Neural cell (in vitro differentiated cells): Measurements from ENCODE around the gene CDK9. TPM values are rescaled to one million over a fixed set of nuclear protein-coding genes. Genes with fewer than 3 reads are reported as not detected.

Experiments
- H2AFZ ChIP-seq: fragments of 200-600, 300-800 bp; sonication (generic), shearing (Covaris generic); 2 replicates; pipeline ENCODE4 v1.6.0; 2014; ENCODE audit warnings: low read depth, mild to moderate bottlenecking, antibody characterized with exemption, low read length, moderate library complexity
- H3F3A ChIP-seq: fragments of 200-600 bp; shearing (Covaris generic); 2 replicates; pipeline ENCODE4 v1.6.1; 2016; ENCODE audit warnings: mild to moderate bottlenecking, moderate library complexity, mixed read lengths, antibody characterized with exemption, low read length; ENCODE audit not compliant: insufficient read depth, poor library complexity, severe bottlenecking
- H3K27ac ChIP-seq: fragments of 200-600, 300-800 bp; sonication (generic), shearing (Covaris generic); 2 replicates; pipeline ENCODE4 v1.5.1; 2014; ENCODE audit warnings: mild to moderate bottlenecking, low read length, moderate library complexity
- H3K27me3 ChIP-seq: fragments of 300-800, 200-600 bp; sonication (generic), shearing (Covaris generic); 2 replicates; pipeline ENCODE4 v1.6.0; 2014; ENCODE audit warnings: mild to moderate bottlenecking, low read depth, low read length, moderate library complexity; ENCODE audit not compliant: insufficient read depth
- H3K36me3 ChIP-seq: fragments of 300-800, 200-600 bp; sonication (generic), shearing (Covaris generic); 2 replicates; pipeline ENCODE4 v1.5.1; 2014; ENCODE audit warnings: mild to moderate bottlenecking, antibody characterized with exemption, low read length, moderate library complexity; ENCODE audit not compliant: insufficient read depth
- H3K4me2 ChIP-seq: fragments of 300-800, 200-600 bp; sonication (generic), shearing (Covaris generic); 2 replicates; pipeline ENCODE4 v1.6.0; 2014; ENCODE audit warnings: mild to moderate bottlenecking, low read length
- H3K4me3 ChIP-seq: fragments of 300-800, 200-600 bp; sonication (generic), shearing (Covaris generic); 2 replicates; pipeline ENCODE4 v1.5.1; 2014; ENCODE audit warnings: mild to moderate bottlenecking, low read length, moderate library complexity
- H3K79me2 ChIP-seq: fragments of 200-600 bp; shearing (Covaris generic); replicated peaks from 2 replicates; pipeline ENCODE4 v1.6.0; 2014; ENCODE audit warnings: mild to moderate bottlenecking, low read length, moderate library complexity; ENCODE audit not compliant: insufficient read depth
- H3K9ac ChIP-seq: fragments of 300-800, 200-600 bp; sonication (generic), shearing (Covaris generic); 2 replicates; pipeline ENCODE4 v1.6.1; 2016; ENCODE audit warnings: mild to moderate bottlenecking, low read length, mixed read lengths
- H3K9me2 ChIP-seq: fragments of 200-600 bp; shearing (Covaris generic); 2 replicates; pipeline ENCODE4 v1.6.1; 2016; ENCODE audit warnings: mild to moderate bottlenecking, low read length, mixed read lengths; ENCODE audit not compliant: insufficient read depth
- H3K9me3 ChIP-seq: fragments of 200-600, 300-800 bp; sonication (generic), shearing (Covaris generic); 2 replicates; pipeline ENCODE4 v1.6.1; 2016; ENCODE audit warnings: mild to moderate bottlenecking, mixed run types, low read length, moderate library complexity, mixed read lengths
- H4K20me1 ChIP-seq: fragments of 200-600 bp; shearing (Covaris generic); 2 replicates; pipeline ENCODE4 v1.6.1; 2016; ENCODE audit warnings: mild to moderate bottlenecking, mixed run types; ENCODE audit not compliant: insufficient read depth
- EP300 ChIP-seq: fragments of 450-650 bp; conservative IDR thresholded peaks from 2 replicates; pipeline ENCODE4 v1.6.1; 2014; ENCODE audit warnings: antibody characterized with exemption, mild to moderate bottlenecking, moderate library complexity; ENCODE audit not compliant: poor library complexity, severe bottlenecking
- EZH2 ChIP-seq: fragments of 200-600, 300-800 bp; shearing (Covaris generic), sonication (generic); IDR thresholded peaks from 2 replicates; pipeline ENCODE4 v1.6.1; 2014; ENCODE audit warnings: antibody characterized with exemption, low read length, borderline replicate concordance, mild to moderate bottlenecking; ENCODE audit not compliant: insufficient read depth, poor library complexity, severe bottlenecking
- MXI1 ChIP-seq: fragments of 450-650 bp; conservative IDR thresholded peaks from 2 replicates; pipeline ENCODE4 v1.6.1; 2014; ENCODE audit warnings: antibody characterized with exemption, mild to moderate bottlenecking; ENCODE audit not compliant: poor library complexity, severe bottlenecking
- POLR2AphosphoS5 ChIP-seq: IDR thresholded peaks from 2 replicates; pipeline ENCODE4 v1.6.1; 2012
- RAD21 ChIP-seq: fragments of 450-650 bp; conservative IDR thresholded peaks from 2 replicates; pipeline ENCODE4 v1.6.1; 2014; ENCODE audit warnings: antibody characterized with exemption, mild to moderate bottlenecking, moderate library complexity
- SMC3 ChIP-seq: fragments of 450-650 bp; conservative IDR thresholded peaks from 2 replicates; pipeline ENCODE4 v1.6.1; 2014; ENCODE audit warnings: antibody characterized with exemption, mild to moderate bottlenecking, moderate library complexity; ENCODE audit not compliant: poor library complexity
- TAF1 ChIP-seq: IDR thresholded peaks from 2 replicates; pipeline ENCODE4 v1.6.1; 2012; ENCODE audit warnings: low read depth
- polyA plus RNA-seq: library from polyadenylated mRNA; depleted of rRNA; stranded (reverse); fragments of >200 nt; gene quantifications from 2 replicates; pipeline ENCODE4 v1.2.3, GENCODE V29; 2014
- TF ChIP-seq, protein P1 (sequence below): fragments of 450-650 bp; IDR thresholded peaks from 2 replicates; pipeline ENCODE4 v1.5.1; 2014; ENCODE audit warnings: antibody characterized with exemption, mild to moderate bottlenecking, moderate library complexity; ENCODE audit not compliant: poor library complexity, severe bottlenecking
- TF ChIP-seq, protein P2 (sequence below): IDR thresholded peaks from 2 replicates; pipeline ENCODE4 v1.6.1; 2012; ENCODE audit warnings: borderline replicate concordance

CDK9 gene
- polyA plus RNA-seq, 1 donor from 2014 or later = 195 TPM

DNA sequence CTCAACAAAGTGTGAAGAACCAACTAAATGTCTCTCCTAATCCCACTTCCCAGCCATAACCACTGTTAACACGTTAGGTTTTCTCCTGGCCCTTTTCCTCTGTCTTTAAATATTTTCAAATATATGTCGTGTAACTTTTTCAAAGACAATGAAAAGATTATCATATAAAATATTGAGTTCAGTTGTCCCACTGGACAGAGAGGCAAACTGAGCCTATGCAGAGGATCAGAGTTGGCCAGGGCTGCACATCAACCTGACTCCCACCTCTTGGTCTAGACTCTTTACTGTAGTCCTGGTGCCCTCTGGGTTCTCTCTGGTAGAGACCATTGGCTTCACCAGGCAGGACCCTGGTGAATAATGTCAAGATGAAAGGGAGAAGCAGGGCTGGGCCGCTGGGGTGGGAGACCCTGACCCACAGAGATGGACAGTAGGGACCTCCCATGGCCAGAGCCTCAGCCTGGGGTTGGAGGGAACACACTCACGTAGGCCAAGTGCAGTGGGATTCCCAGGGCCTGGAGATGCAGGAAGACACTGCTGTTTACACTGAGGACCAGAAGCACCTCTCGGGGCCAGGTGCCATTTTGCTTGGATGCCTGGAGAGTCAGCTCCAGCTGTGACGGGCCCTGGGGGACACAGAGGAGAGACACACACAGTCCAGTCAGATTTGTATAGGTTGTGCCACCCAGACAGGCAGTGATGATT, 43.5 kb downstream of the CDK9 start:
- peaks cover 14% of the 10 kb centered on the region for H3K27me3 ChIP-seq
- no peaks in the 10 kb centered on the region for H4K20me1 ChIP-seq
- no peaks in the 10 kb centered on the region for H3K79me2 ChIP-seq
- TF ChIP-seq SMC3 = no peak
- TF ChIP-seq, protein P1, sequence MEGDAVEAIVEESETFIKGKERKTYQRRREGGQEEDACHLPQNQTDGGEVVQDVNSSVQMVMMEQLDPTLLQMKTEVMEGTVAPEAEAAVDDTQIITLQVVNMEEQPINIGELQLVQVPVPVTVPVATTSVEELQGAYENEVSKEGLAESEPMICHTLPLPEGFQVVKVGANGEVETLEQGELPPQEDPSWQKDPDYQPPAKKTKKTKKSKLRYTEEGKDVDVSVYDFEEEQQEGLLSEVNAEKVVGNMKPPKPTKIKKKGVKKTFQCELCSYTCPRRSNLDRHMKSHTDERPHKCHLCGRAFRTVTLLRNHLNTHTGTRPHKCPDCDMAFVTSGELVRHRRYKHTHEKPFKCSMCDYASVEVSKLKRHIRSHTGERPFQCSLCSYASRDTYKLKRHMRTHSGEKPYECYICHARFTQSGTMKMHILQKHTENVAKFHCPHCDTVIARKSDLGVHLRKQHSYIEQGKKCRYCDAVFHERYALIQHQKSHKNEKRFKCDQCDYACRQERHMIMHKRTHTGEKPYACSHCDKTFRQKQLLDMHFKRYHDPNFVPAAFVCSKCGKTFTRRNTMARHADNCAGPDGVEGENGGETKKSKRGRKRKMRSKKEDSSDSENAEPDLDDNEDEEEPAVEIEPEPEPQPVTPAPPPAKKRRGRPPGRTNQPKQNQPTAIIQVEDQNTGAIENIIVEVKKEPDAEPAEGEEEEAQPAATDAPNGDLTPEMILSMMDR = no peak
- no peak for TF ChIP-seq TAF1
- no peaks in the 10 kb centered on the region for H3K36me3 ChIP-seq
- no peaks in the 10 kb centered on the region for H3F3A ChIP-seq
- H3K4me3 ChIP-seq = no peak overlapping the region
- H3K9me2 ChIP-seq = no peaks in the 10 kb centered on the region
- H3K9me3 ChIP-seq = no peaks in the 10 kb centered on the region
- no peak overlapping the region for H3K27ac ChIP-seq
- H3K9ac ChIP-seq = no peak overlapping the region
- no peak overlapping the region for H2AFZ ChIP-seq
- no peak overlapping the region for H3K4me2 ChIP-seq

DNA sequence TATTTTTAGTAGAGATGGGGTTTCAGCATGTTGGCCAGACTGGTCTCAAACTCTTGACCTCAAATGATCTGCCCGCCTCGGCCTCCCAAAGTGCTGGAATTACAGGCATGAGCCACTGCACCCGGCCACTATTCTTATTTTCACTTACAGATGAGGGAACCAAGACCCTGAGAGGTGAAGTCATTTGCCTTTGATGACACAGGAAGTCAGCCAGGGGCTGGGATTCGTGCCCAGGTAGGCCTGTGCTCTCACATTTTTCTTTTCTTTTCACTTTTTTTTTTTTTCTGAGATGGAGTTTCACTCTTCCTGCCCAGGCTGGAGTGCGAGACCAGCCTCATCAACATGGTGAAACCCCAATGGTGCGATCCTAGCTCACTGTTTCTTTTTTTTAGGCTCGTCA, 46.4 kb downstream of the CDK9 start:
- H2AFZ ChIP-seq = no peak overlapping the region
- peaks cover 4% of the 10 kb centered on the region for H3K27me3 ChIP-seq
- no peaks in the 10 kb centered on the region for H4K20me1 ChIP-seq
- H3K9me2 ChIP-seq = no peaks in the 10 kb centered on the region
- H3K9me3 ChIP-seq = no peaks in the 10 kb centered on the region
- H3K27ac ChIP-seq = no peak overlapping the region
- no peak overlapping the region for H3K4me3 ChIP-seq
- H3F3A ChIP-seq = no peaks in the 10 kb centered on the region
- H3K9ac ChIP-seq = no peak overlapping the region
- TF ChIP-seq SMC3 (no peak), POLR2AphosphoS5 (no peak), MXI1 (no peak), EP300 (no peak), TAF1 (no peak), EZH2 (no peak), RAD21 (no peak)
- TF ChIP-seq, protein P2, sequence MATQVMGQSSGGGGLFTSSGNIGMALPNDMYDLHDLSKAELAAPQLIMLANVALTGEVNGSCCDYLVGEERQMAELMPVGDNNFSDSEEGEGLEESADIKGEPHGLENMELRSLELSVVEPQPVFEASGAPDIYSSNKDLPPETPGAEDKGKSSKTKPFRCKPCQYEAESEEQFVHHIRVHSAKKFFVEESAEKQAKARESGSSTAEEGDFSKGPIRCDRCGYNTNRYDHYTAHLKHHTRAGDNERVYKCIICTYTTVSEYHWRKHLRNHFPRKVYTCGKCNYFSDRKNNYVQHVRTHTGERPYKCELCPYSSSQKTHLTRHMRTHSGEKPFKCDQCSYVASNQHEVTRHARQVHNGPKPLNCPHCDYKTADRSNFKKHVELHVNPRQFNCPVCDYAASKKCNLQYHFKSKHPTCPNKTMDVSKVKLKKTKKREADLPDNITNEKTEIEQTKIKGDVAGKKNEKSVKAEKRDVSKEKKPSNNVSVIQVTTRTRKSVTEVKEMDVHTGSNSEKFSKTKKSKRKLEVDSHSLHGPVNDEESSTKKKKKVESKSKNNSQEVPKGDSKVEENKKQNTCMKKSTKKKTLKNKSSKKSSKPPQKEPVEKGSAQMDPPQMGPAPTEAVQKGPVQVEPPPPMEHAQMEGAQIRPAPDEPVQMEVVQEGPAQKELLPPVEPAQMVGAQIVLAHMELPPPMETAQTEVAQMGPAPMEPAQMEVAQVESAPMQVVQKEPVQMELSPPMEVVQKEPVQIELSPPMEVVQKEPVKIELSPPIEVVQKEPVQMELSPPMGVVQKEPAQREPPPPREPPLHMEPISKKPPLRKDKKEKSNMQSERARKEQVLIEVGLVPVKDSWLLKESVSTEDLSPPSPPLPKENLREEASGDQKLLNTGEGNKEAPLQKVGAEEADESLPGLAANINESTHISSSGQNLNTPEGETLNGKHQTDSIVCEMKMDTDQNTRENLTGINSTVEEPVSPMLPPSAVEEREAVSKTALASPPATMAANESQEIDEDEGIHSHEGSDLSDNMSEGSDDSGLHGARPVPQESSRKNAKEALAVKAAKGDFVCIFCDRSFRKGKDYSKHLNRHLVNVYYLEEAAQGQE = no peak
- TF ChIP-seq, protein P1 = no peak
- H3K36me3 ChIP-seq = no peaks in the 10 kb centered on the region
- H3K4me2 ChIP-seq = no peak overlapping the region
- H3K79me2 ChIP-seq = no peaks in the 10 kb centered on the region
